Activated T-helper 1 cell treated with anti-CD3 and anti-CD28 coated beads, Interleukin-2, amount 50 U/mL, for 16 hours (primary cell): ENCODE results near the gene SPON1.
"Not testable (repeated sequence)": the region's sequence is repeated elsewhere in the genome, so short reads cannot be mapped to it uniquely, and the experiment has no call there.

ENCODE experiments used
- DNase-seq, 2 donors: peaks; one replicate each; pipeline ENCODE4 v3.0.0-alpha.2; 2020; ENCODE audit warnings: low read depth in 1 of 2, low spot score in 1 of 2

The SPON1 gene

DNA sequence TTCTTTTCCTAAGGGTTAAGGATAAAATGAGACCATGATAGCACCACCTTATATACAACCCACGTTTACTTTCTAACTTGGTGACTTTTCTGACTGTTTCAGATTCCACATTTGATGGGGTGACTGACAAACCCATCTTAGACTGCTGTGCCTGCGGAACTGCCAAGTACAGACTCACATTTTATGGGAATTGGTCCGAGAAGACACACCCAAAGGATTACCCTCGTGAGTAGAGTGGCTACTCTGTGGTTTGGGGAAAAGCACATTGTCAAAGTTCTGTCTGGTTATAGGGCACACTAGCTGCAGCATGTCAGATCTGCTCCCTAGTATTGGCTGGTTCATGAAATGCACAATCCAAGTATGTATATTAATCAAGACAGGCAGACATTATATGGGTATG is 117.3 kb downstream of the SPON1 start:
- no peak for DNase-seq

- no peak for DNase-seq
These were observed 119.2 kb downstream of the SPON1 start for GRCh38 chr11:14081581-14082231.

DNA sequence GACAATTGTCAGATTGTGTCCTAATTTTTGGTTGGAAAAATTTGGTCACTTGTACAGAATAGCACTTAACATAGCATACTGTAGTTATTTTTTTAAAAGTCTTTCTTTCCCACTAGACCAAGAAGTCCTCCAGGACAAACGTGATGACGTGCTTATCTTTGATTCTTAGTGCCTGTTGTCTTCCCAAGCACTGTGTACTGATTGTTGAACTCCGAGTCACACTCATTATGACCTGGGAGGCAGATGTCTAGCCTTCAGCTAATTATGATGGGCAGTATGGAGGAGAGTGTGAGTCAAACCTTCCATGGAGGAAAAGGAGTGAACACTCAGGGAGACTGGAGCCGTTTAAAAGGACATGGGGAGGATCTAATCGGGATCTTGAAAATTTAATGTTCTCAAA is 119.8 kb downstream of the SPON1 start:
- no peak for DNase-seq

- DNase-seq = not testable (repeated sequence)
These were observed 126.3 kb downstream of the SPON1 start for GRCh38 chr11:14088861-14089260.

GRCh38 chr11:14089690-14090462 is 127.4 kb downstream of the SPON1 start:
- no peak for DNase-seq

- DNase-seq = not testable (repeated sequence)
These were observed 128.1 kb downstream of the SPON1 start for GRCh38 chr11:14090631-14091030.

DNA sequence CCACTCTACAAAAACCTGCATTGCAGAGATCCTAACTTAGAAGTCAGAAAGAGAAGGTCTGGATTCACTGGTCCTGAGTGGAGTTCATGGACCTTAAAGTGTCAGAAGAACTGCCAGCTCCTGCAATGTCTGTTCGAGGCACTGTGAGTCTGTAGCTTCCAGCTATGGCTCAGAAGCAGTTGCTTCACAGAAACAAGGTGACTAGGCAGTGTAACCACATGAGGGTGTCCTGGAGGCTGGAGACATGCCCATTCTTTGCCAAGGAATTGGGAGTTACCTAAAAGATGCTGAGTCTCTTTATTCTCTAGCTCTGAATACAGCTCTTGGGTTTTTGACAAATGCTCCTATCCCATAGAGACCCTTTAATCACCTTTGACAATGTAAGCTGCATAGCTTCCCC is 130.5 kb downstream of the SPON1 start:
- DNase-seq = no peak

- DNase-seq = no peak
These were observed 132.0 kb downstream of the SPON1 start for GRCh38 chr11:14094481-14095037.

- no peak for DNase-seq
These were observed 133.4 kb downstream of the SPON1 start for GRCh38 chr11:14095882-14096281.

- no peak for DNase-seq
These were observed 134.1 kb downstream of the SPON1 start for GRCh38 chr11:14096606-14097005.

GRCh38 chr11:14101388-14101787 is 138.9 kb downstream of the SPON1 start:
- no peak for DNase-seq

DNA sequence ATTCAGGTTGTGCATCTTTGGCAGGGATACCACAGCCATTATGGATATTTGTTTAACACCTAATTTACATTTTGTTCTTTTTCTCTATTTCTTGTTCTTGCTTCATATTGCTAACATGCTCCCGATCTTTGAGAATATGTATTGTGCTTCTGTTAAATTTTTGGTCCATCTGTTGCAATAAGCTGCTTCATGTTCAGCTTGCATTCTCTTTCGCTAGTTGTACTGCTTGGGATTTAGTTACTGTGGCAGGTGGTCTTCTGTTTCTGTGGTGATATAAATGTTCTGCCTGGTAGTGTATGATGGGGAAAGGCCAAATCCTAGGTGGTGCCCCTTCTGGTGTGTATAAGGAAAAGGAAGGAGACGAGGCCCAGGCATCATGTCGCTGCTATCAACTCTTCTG is 140.2 kb downstream of the SPON1 start:
- DNase-seq = no peak

- no peak for DNase-seq
These were observed 142.9 kb downstream of the SPON1 start for GRCh38 chr11:14105446-14105845.

GRCh38 chr11:14106303-14107049 is 144.0 kb downstream of the SPON1 start:
- no peak for DNase-seq

DNA sequence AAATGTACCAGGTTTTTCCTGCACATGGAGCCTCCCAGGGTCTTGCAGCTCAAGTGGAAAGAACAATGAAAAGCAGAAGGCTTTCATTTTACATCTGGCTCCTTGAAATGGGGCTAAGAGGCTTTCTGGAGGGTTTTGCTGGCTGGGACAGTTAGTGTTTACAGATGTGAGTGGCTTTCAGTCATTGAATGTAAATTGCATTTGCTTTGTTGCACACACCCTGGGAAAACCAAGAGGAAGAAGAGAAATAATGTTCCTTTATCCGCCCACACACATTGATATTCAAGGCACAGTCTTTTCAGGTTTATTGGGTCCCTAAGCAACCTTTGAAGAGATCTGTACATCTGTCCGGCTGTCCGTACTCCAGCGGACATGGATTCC is 144.5 kb downstream of the SPON1 start:
- DNase-seq = no peak

DNA sequence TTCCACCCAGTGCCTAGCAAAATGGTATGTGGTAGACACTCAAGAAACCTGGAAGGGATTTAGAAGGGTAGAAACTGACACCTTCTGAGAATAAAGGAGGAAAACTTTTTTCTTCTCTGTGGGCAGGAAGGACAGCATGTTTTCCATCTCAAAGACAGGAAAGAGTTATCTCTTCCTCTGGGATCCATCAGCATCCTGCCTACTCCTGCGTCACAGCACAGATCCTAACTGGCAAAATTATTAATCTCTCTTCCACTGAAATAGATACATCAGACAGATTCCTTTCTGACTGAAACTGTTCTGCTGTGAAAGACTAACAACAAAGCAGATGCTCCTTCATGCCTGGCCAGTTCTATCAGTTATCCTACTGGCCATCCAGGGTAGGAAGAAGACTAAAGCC is 147.2 kb downstream of the SPON1 start:
- DNase-seq = no peak

DNA sequence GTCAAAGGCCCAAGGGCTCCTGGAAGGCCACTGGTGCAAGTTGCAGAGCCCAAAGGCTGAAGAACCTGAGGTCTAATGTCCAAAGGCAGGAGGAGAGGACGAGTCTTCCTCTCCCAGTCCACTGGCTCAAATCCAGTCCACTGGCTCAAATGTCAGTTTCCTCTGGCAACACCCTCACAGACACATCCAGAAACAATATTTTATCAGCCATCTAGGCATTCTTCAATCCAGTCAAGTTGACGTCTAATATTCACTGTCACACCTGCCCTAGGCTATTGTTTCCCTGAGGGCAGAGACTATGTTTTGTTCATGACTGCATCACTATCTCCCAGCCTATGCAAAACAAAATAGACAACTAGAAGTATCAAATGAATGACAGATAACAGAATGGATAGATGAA is 148.1 kb downstream of the SPON1 start:
- DNase-seq = no peak

GRCh38 chr11:14111496-14111895 is 149.0 kb downstream of the SPON1 start:
- DNase-seq = no peak

GRCh38 chr11:14112721-14113120 is 150.2 kb downstream of the SPON1 start:
- DNase-seq = no peak

DNA sequence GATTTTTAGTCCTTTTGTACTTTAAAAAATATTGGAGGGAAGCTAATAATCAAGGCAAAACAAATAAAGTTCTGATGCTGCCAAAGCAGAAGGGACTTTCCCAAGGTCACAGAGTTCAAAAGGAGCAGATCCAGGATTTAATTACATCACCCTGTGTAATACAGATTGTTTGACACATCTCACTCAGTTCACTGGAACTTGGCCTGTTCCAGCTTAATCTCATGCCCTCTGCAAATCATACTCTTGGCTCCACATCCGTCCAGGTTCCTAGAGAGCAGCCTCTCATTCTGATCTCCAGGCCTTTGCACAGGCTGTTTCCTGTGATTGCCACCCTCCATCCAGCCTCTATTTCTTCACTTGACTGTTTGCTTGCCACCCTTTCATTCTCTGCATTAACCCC is 151.7 kb downstream of the SPON1 start:
- DNase-seq = no peak

GRCh38 chr11:14114786-14115185 is 152.3 kb downstream of the SPON1 start:
- no peak for DNase-seq

- no peak for DNase-seq
These were observed 155.1 kb downstream of the SPON1 start for GRCh38 chr11:14117632-14118031.
